AG04450 (cell line): Measurements from ENCODE around the gene TANC1. TPM values are rescaled to one million over a fixed set of nuclear protein-coding genes. Genes with fewer than 3 reads are reported as not detected.
A peak's percentile ranks its signal among the peaks of the same experiment; 100 is the strongest.

Source experiments
- CTCF ChIA-PET: fragments of 300-600, 350-600 bp; formaldehyde crosslinking; extraction: SDS; loops from one replicate; lab custom pipeline; 2022; ENCODE audit warnings: antibody characterized with exemption, inconsistent platforms; lab: Charles Lee
- POLR2A ChIA-PET: fragments of 350-600 bp; formaldehyde crosslinking; extraction: SDS; loops from one replicate; lab custom pipeline; 2021; ENCODE audit warnings: antibody characterized with exemption, inconsistent platforms; lab: Yijun Ruan, JAX
- DNase-seq: peaks from one replicate; pipeline ENCODE4 v3.0.0-alpha.2; 2011; ENCODE audit warnings: low read depth, low spot score
- H3K27ac ChIP-seq: one replicate; pipeline ENCODE4 v1.5.1; 2012; ENCODE audit warnings: low read depth, low read length, control low read depth
- H3K27me3 ChIP-seq: one replicate; pipeline ENCODE4 v1.6.0; 2012; ENCODE audit warnings: low read length; ENCODE audit not compliant: control insufficient read depth, insufficient read depth
- H3K4me3 ChIP-seq: 2 replicates; pipeline ENCODE4 v1.5.1; 2011; ENCODE audit warnings: mild to moderate bottlenecking, low read depth, low read length, control low read depth
- H3K9me3 ChIP-seq: 2 replicates; pipeline ENCODE4 v1.5.1; 2012; ENCODE audit warnings: low read length; ENCODE audit not compliant: control insufficient read depth, insufficient read depth
- CTCF ChIP-seq: IDR thresholded peaks from 2 replicates; pipeline ENCODE4 v1.5.1; 2011; ENCODE audit warnings: low read depth, low read length, control low read depth, inconsistent platforms
- polyA plus RNA-seq: library from polyadenylated mRNA; depleted of rRNA; stranded (reverse); fragments of >200 nt; gene quantifications from 2 replicates; pipeline ENCODE4 v1.2.3, GENCODE V29; 2011

The TANC1 gene
- polyA plus RNA-seq, 1 experiment: 28.0 TPM

- CTCF ChIA-PET: interaction anchor here (1.5 kb wide), 1 partner anchor 29 kb away, joined by 6 read pairs; no protein-coding TSS in a partner anchor
- DNase-seq: no peak
- Histone ChIP-seq H3K27me3 (no peaks in the 10 kb centered on the region), H3K9me3 (no peaks in the 10 kb centered on the region), H3K27ac (peak overlapping the region; percentile 21), H3K4me3 (no peak overlapping the region)
- POLR2A ChIA-PET: no interaction called here
- TF ChIP-seq CTCF: no peak
Measured at GRCh38 chr2:159089543-159089942, 121.1 kb downstream of the TANC1 start.

- POLR2A ChIA-PET: no interaction called here
- Histone ChIP-seq H3K27ac (peak overlapping the region; percentile 77), H3K4me3 (no peak overlapping the region), H3K27me3 (no peaks in the 10 kb centered on the region), H3K9me3 (no peaks in the 10 kb centered on the region; the same call in 1 of the 2 replicates)
- DNase-seq: no peak
- TF ChIP-seq CTCF: no peak
- CTCF ChIA-PET: interaction anchor here (0.5 to 0.6 kb wide), 2 partner anchors 42 to 1247 kb away, joined by 3 to 4 read pairs; no protein-coding TSS in a partner anchor
Measured at GRCh38 chr2:159090514-159091201, 122.2 kb downstream of the TANC1 start.

GRCh38 chr2:159091381-159091780, 122.9 kb downstream of the TANC1 start:
- CTCF ChIA-PET: interaction anchor here (1.3 kb wide), 1 partner anchor 28 kb away, joined by 3 read pairs; no protein-coding TSS in a partner anchor
- Histone ChIP-seq H3K27me3 (no peaks in the 10 kb centered on the region), H3K27ac (peak overlapping the region; percentile 77), H3K9me3 (peaks cover 5% of the 10 kb centered on the region), H3K4me3 (no peak overlapping the region)
- no peak for TF ChIP-seq CTCF
- no peak for DNase-seq
- POLR2A ChIA-PET: no interaction called here

- no peak overlapping the region for H3K4me3 ChIP-seq
- DNase-seq: no peak
- CTCF ChIA-PET: interaction anchor here (0.6 to 1.3 kb wide), 2 partner anchors 27 to 1970 kb away, joined by 3 to 6 read pairs; no protein-coding TSS in a partner anchor
- TF ChIP-seq CTCF: no peak
- H3K27ac ChIP-seq: no peak overlapping the region
- POLR2A ChIA-PET: no interaction called here
- peaks cover 8% of the 10 kb centered on the region for H3K9me3 ChIP-seq
- H3K27me3 ChIP-seq: no peaks in the 10 kb centered on the region
Measured at GRCh38 chr2:159091976-159092375, 123.5 kb downstream of the TANC1 start.

GRCh38 chr2:159093497-159093896, 125.1 kb downstream of the TANC1 start:
- no peak for DNase-seq
- no peak for TF ChIP-seq CTCF
- peaks cover 8% of the 10 kb centered on the region for H3K9me3 ChIP-seq

More at GRCh38 chr2:159093497-159093896, 125.1 kb downstream of the TANC1 start:
- CTCF ChIA-PET: interaction anchor here (0.7 to 1.2 kb wide), 2 partner anchors 25 to 40 kb away, joined by 3 to 6 read pairs; no protein-coding TSS in a partner anchor
- peak overlapping the region; percentile 34 for H3K27ac ChIP-seq
- H3K27me3 ChIP-seq: no peaks in the 10 kb centered on the region
- H3K4me3 ChIP-seq: no peak overlapping the region
- POLR2A ChIA-PET: interaction anchor here (0.6 kb wide), 1 partner anchor 139 kb away, joined by 5 read pairs; no protein-coding TSS in a partner anchor
